CD8-positive, alpha-beta memory T cell (primary cell): ENCODE results near the gene AP1B1. TPM values are rescaled to one million over a fixed set of nuclear protein-coding genes. Genes with fewer than 3 reads are reported as not detected.
A peak's percentile ranks its signal among the peaks of the same experiment; 100 is the strongest.

Source experiments
- CTCF ChIA-PET: fragments of 350-600 bp; sonication (Branson Sonifier 250); formaldehyde crosslinking; loops from one replicate; lab custom pipeline; 2021; ENCODE audit warnings: antibody characterized with exemption; lab: Charles Lee
- POLR2A ChIA-PET: fragments of 350-600 bp; sonication (Branson Sonifier 250); formaldehyde crosslinking; loops from one replicate; lab custom pipeline; 2021; ENCODE audit warnings: antibody characterized with exemption; lab: Charles Lee
- DNase-seq, 5 donors: peaks; one replicate each; pipeline versions ENCODE4 v3.0.0 to v3.0.0-alpha.2; 2020 to 2022; ENCODE audit warnings: mixed read lengths in 1 of 5
- H3K27ac ChIP-seq: one replicate; pipeline ENCODE4 v1.7.0; 2013; ENCODE audit warnings: low read depth, mild to moderate bottlenecking, low read length, moderate library complexity
- H3K27me3 ChIP-seq: 2 replicates; pipeline ENCODE4 v1.7.0; 2013; ENCODE audit warnings: low read length, mild to moderate bottlenecking; ENCODE audit not compliant: insufficient read depth, poor library complexity, severe bottlenecking
- H3K36me3 ChIP-seq: 2 replicates; pipeline ENCODE4 v1.7.0; 2013; ENCODE audit warnings: mild to moderate bottlenecking, low read length, moderate library complexity; ENCODE audit not compliant: insufficient read depth
- H3K4me1 ChIP-seq: 2 replicates; pipeline ENCODE4 v1.7.0; 2013; ENCODE audit warnings: mild to moderate bottlenecking, low read length, moderate library complexity; ENCODE audit not compliant: insufficient read depth
- H3K4me3 ChIP-seq: 2 replicates; pipeline ENCODE4 v1.7.0; 2013; ENCODE audit warnings: mild to moderate bottlenecking, low read length
- H3K9me3 ChIP-seq: 2 replicates; pipeline ENCODE4 v1.7.0; 2013; ENCODE audit warnings: mild to moderate bottlenecking, low read length
- H3K27ac Mint-ChIP-seq, 8 donors: one replicate each; pipeline ENCODE4 v1.8.0; 2020 to 2021; ENCODE audit warnings: mixed read lengths in 8 of 8, mild to moderate bottlenecking in 6 of 8, inconsistent platforms in 3 of 8, moderate library complexity in 3 of 8
- H3K27me3 Mint-ChIP-seq, 2 donors: one replicate each; pipeline ENCODE4 v1.8.0; 2020 to 2021; ENCODE audit warnings: mixed read lengths in 2 of 2, mild to moderate bottlenecking in 1 of 2, moderate library complexity in 1 of 2
- H3K36me3 Mint-ChIP-seq, 3 donors: one replicate each; pipeline ENCODE4 v1.8.0; 2020 to 2021; ENCODE audit warnings: mixed read lengths in 3 of 3, inconsistent platforms in 1 of 3, mild to moderate bottlenecking in 1 of 3
- H3K4me1 Mint-ChIP-seq, 3 donors: one replicate each; pipeline ENCODE4 v1.8.0; 2020 to 2021; ENCODE audit warnings: mixed read lengths in 3 of 3, inconsistent platforms in 1 of 3, mild to moderate bottlenecking in 1 of 3
- H3K4me3 Mint-ChIP-seq, 7 donors: one replicate each; pipeline ENCODE4 v1.8.0; 2020 to 2021; ENCODE audit warnings: mixed read lengths in 7 of 7, mild to moderate bottlenecking in 6 of 7, moderate library complexity in 4 of 7, inconsistent platforms in 2 of 7
- H3K9me3 Mint-ChIP-seq, 5 donors: one replicate each; pipeline ENCODE4 v1.8.0; 2020 to 2022; ENCODE audit warnings: mixed read lengths in 5 of 5, mild to moderate bottlenecking in 3 of 5, moderate library complexity in 2 of 5, inconsistent platforms in 1 of 5
- polyA plus RNA-seq: library from polyadenylated mRNA; unstranded; fragments of 300-500 nt; fragmentation: Illumina TruSeq; gene quantifications from one replicate; pipeline ENCODE4 v1.2.3, GENCODE V29; 2021
- total RNA-seq, 2 experiments: library from RNA; stranded (reverse); gene quantifications; one replicate each; pipeline ENCODE4 v1.2.3, GENCODE V29; 2021

The AP1B1 gene
- total RNA-seq (10 to 100 TPM; 75.0 to 75.1 TPM), polyA plus RNA-seq (22.9 TPM)

DNA sequence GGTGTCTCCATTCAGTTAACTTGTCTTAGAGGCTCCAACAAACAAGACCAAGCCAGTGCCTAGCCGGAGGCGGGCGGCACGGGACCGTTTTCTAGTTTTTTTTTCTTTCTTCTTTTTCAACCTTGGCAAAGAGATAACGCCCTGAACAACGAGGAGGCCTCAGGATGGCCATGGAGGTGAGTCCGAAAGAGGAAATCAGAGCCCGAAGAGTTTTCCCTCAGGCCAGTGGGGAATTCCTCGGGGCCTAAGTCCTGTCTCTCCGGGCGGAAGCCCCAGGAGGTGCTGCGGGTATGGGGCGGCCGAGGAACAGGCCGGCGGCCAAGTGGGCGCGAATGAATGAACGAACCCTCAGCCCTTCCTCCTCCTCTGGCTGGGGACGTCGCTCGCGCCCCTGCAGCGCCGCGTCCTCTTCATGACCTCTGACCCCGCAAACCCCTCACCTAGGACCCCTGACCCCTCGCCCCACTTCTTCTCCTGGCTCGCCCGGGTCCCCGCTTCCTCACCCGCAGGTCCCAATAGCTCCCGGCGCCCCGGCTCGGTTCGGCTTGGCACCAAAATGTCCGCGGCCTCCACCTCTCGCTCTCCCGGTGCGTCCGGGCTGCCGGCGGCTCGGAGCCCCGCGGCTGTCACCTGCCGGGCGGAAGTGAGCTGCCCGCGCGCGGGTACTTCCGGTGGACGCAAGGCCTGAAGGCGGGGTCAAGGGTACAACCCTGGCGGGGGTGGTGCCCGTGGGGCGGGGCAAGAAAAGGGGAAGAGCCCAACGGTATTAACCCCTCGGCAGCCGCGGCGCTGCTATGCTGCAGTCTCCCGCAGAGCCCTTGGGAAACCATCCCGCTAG lies at the start of gene AP1B1:
Gene AP1B1 (minus strand): TSS at position 650 of the 838 bp plus-strand sequence. CDS start 21,327 bp downstream, outside the sequence.
- Mint-ChIP-seq H3K27ac (peak within 1 kb of the TSS; percentile 91 to 98 (median 95)), H3K4me1 (peaks cover 36 to 58% (median 44%) of the 10 kb centered on the region in 3 donors), H3K27me3 (no peaks in the 10 kb centered on the region), H3K9me3 (no peaks in the 10 kb centered on the region), H3K36me3 (peaks cover 0 to 20% (median 1%) of the 10 kb centered on the region in 3 donors), H3K4me3 (peak within 1 kb of the TSS; percentile 93 to 96 (median 94))
- Histone ChIP-seq H3K27ac (peak within 1 kb of the TSS; percentile 89), H3K9me3 (no peaks in the 10 kb centered on the region), H3K4me3 (peak within 1 kb of the TSS; percentile 95), H3K4me1 (peaks cover 27% of the 10 kb centered on the region), H3K36me3 (no peaks in the 10 kb centered on the region), H3K27me3 (no peaks in the 10 kb centered on the region)
- ChIA-PET POLR2A (interaction anchor here (1.0 kb wide), 1 partner anchor 27 kb away, joined by 4 read pairs; no protein-coding TSS in a partner anchor), CTCF (interaction anchor here (1.2 kb wide), 1 partner anchor 27 kb away, joined by 3 read pairs; no protein-coding TSS in a partner anchor)
- peak; percentile 85 to 93 (median 88) for DNase-seq

DNA sequence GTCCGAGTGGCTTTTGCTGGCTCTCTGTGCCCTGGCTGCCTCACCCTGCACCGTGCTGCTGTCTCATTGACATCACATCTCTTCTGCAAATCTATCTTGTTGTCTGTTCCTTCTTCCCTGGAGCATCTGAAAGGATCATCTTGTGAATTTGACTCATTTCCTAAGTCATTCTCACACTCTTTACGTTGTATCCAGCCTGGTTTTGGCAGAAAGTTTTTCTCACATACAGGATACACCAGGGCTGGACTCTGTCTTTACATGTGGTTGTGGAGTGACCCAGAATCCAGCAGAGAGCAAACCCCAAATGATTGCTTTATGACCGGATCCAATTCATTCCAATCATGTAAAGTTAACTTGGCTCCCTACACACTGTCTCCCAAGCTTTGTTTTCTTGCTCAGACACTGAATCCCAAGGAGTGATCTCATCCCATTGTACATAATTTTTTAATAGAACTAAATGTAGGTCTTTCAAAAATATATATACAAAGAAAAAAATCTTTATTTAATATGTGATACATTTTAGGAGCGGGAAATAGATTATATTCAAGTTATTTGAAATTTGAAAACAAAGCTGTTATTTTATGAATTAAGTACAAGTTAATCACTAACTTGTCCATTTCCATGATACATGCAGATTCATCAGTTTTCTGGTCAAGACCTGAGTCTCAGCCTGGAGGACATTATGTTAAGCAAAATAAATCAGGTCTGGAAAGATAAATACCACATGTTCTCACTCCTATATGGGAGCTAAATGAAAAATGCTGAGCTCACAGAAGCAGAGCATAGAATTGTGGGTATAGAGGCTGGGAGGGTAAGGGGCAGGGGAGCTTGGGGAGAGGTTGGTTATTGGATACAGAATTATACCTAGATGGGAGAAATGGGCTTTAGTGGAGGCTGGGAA lies 47.1 kb upstream of the AP1B1 start:
- peaks cover 0 to 2% (median 0%) of the 10 kb centered on the region in 5 donors for H3K9me3 Mint-ChIP-seq
- DNase-seq = no peak
- H3K4me1 Mint-ChIP-seq = no peaks in the 10 kb centered on the region
- no peaks in the 10 kb centered on the region for H3K36me3 Mint-ChIP-seq
- Histone ChIP-seq H3K27me3 (peaks cover 6% of the 10 kb centered on the region), H3K9me3 (no peaks in the 10 kb centered on the region), H3K36me3 (no peaks in the 10 kb centered on the region), H3K27ac (no peak overlapping the region), H3K4me3 (no peak overlapping the region), H3K4me1 (no peaks in the 10 kb centered on the region)
- ChIA-PET POLR2A (no interaction called here), CTCF (no interaction called here)
- H3K27ac Mint-ChIP-seq = no peak overlapping the region
- no peak overlapping the region for H3K4me3 Mint-ChIP-seq
- H3K27me3 Mint-ChIP-seq = peaks cover 8 to 42% of the 10 kb centered on the region in 2 donors

DNA sequence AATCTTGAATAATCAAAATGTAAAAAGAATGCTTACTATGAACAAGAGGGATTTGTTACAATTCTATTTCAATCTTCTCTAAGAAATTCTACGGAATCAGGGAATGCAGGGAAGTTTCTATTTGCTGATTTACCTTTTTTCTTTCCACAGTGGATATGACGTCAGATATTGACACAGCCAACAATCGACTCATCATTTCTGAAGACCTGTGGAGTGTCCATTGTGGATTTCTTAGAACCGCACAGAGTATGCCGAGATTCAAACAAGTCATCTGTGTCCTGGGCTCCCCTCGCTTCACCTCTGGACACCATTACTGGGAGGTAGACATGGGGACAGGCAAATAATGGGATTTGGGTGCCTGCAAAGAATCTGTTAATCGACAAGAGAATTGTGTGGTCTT lies 45.9 kb upstream of the AP1B1 start:
- Histone ChIP-seq H3K27me3 (peaks cover 6% of the 10 kb centered on the region), H3K9me3 (no peaks in the 10 kb centered on the region), H3K27ac (no peak overlapping the region), H3K36me3 (no peaks in the 10 kb centered on the region), H3K4me3 (no peak overlapping the region), H3K4me1 (no peaks in the 10 kb centered on the region)
- Mint-ChIP-seq H3K4me1 (no peaks in the 10 kb centered on the region), H3K27ac (no peak overlapping the region), H3K36me3 (no peaks in the 10 kb centered on the region), H3K27me3 (peaks cover 6 to 42% of the 10 kb centered on the region in 2 donors), H3K9me3 (peaks cover 0 to 2% (median 0%) of the 10 kb centered on the region in 5 donors), H3K4me3 (no peak overlapping the region)
- POLR2A ChIA-PET = interaction anchor here (0.8 kb wide), 1 partner anchor 648 kb away, joined by 3 read pairs; no protein-coding TSS in a partner anchor
- CTCF ChIA-PET = no interaction called here
- DNase-seq = no peak

- H3K4me3 Mint-ChIP-seq = no peak overlapping the region
- peaks cover 6% of the 10 kb centered on the region for H3K27me3 ChIP-seq
- H3K27ac Mint-ChIP-seq = peak overlapping the region in 1 of 8 donors; percentile 48
- H3K27me3 Mint-ChIP-seq = peaks cover 6 to 42% of the 10 kb centered on the region in 2 donors
- no peak for DNase-seq
- H3K4me1 ChIP-seq = no peaks in the 10 kb centered on the region
- H3K4me1 Mint-ChIP-seq = no peaks in the 10 kb centered on the region
- peaks cover 0 to 2% (median 0%) of the 10 kb centered on the region in 5 donors for H3K9me3 Mint-ChIP-seq
- ChIA-PET CTCF (no interaction called here), POLR2A (interaction anchor here (0.8 kb wide), 1 partner anchor 648 kb away, joined by 3 read pairs; no protein-coding TSS in a partner anchor)
- no peaks in the 10 kb centered on the region for H3K36me3 Mint-ChIP-seq
- H3K4me3 ChIP-seq = no peak overlapping the region
- no peak overlapping the region for H3K27ac ChIP-seq
- no peaks in the 10 kb centered on the region for H3K9me3 ChIP-seq
- H3K36me3 ChIP-seq = no peaks in the 10 kb centered on the region
Observed at GRCh38 chr22:29433856-29434255, 45.5 kb upstream of the AP1B1 start.

DNA sequence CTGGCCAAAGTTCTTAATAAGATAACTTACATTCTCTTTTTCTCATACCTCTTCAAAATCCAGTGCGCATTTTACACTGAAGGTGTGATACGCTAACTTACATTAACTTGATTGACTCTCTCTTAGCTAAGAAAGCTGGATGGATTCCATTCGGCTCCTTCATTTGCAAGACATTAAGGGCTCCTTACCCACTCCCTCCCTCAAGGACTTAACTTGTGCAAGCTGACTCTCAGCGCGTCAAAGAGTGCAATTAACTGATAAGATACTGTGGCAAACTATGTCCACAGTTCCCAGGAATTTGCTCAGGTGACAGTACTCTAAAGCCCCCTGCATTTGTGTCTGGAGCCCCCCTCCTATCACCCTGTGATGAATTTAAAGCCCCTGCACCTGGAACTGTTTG lies 43.6 kb upstream of the AP1B1 start:
- H3K4me1 Mint-ChIP-seq = no peaks in the 10 kb centered on the region
- H3K9me3 Mint-ChIP-seq = peaks cover 0 to 2% (median 0%) of the 10 kb centered on the region in 5 donors
- Histone ChIP-seq H3K4me1 (no peaks in the 10 kb centered on the region), H3K9me3 (no peaks in the 10 kb centered on the region), H3K27me3 (peaks cover 6% of the 10 kb centered on the region), H3K36me3 (no peaks in the 10 kb centered on the region), H3K27ac (no peak overlapping the region), H3K4me3 (no peak overlapping the region)
- no peak overlapping the region for H3K27ac Mint-ChIP-seq
- CTCF ChIA-PET = no interaction called here
- DNase-seq = no peak
- no peaks in the 10 kb centered on the region for H3K36me3 Mint-ChIP-seq
- POLR2A ChIA-PET = no interaction called here
- H3K27me3 Mint-ChIP-seq = peaks cover 6 to 42% of the 10 kb centered on the region in 2 donors
- no peak overlapping the region for H3K4me3 Mint-ChIP-seq

GRCh38 chr22:29427176-29427760 lies 38.9 kb upstream of the AP1B1 start:
- H3K9me3 Mint-ChIP-seq = no peaks in the 10 kb centered on the region
- ChIA-PET CTCF (no interaction called here), POLR2A (no interaction called here)
- no peaks in the 10 kb centered on the region for H3K4me1 Mint-ChIP-seq
- H3K36me3 ChIP-seq = no peaks in the 10 kb centered on the region
- H3K27me3 ChIP-seq = no peaks in the 10 kb centered on the region
- no peaks in the 10 kb centered on the region for H3K36me3 Mint-ChIP-seq
- H3K9me3 ChIP-seq = no peaks in the 10 kb centered on the region
- DNase-seq = no peak
- no peak overlapping the region for H3K4me3 Mint-ChIP-seq
- peaks cover 7 to 18% of the 10 kb centered on the region in 2 donors for H3K27me3 Mint-ChIP-seq
- no peak overlapping the region for H3K27ac Mint-ChIP-seq
- no peak overlapping the region for H3K4me3 ChIP-seq
- H3K27ac ChIP-seq = no peak overlapping the region
- no peaks in the 10 kb centered on the region for H3K4me1 ChIP-seq

DNA sequence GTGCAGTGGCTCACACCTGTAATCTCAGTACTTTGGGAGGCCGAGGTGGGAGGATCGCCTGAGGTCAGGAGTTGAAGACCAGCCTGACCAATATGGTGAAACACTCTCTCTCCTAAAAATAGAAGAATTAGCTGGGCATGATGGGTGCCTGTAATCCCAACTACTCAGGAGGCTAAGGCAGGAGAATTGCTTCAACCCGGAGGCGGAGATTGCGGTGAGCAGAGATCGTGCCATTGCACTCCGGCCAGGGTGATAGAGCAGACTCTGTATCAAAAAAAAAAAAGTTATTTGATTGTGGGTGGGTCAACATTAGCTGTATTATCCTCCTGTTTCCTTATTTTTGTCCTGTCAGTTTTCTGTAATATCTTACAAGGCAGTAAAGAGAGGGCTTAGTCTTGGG lies 38.1 kb upstream of the AP1B1 start:
- DNase-seq = no peak
- no peaks in the 10 kb centered on the region for H3K4me1 ChIP-seq
- Mint-ChIP-seq H3K9me3 (no peaks in the 10 kb centered on the region), H3K27me3 (peaks cover 2 to 18% of the 10 kb centered on the region in 2 donors), H3K27ac (no peak overlapping the region), H3K4me3 (no peak overlapping the region), H3K36me3 (no peaks in the 10 kb centered on the region), H3K4me1 (no peaks in the 10 kb centered on the region)
- no peaks in the 10 kb centered on the region for H3K36me3 ChIP-seq
- ChIA-PET CTCF (no interaction called here), POLR2A (no interaction called here)
- no peaks in the 10 kb centered on the region for H3K9me3 ChIP-seq
- H3K27me3 ChIP-seq = no peaks in the 10 kb centered on the region
- no peak overlapping the region for H3K27ac ChIP-seq
- H3K4me3 ChIP-seq = no peak overlapping the region
